ENCODE results near the gene LIMS2. TPM values are rescaled to one million over a fixed set of nuclear protein-coding genes. Genes with fewer than 3 reads are reported as not detected.

Gene LIMS2
- total RNA-seq, 4 donors from 2014 or later, result 86.1 to 111 (median 98.1) TPM

GRCh38 chr2:127589841-127590240 is 85.5 kb downstream of the LIMS2 start:
- WGBS, 2 donors, result 77 to 86% methylated on average over 5 of the region's 5 CpGs
- Histone ChIP-seq H3K27ac (no peak overlapping the region), H3K27me3 (no peaks in the 10 kb centered on the region), H3K36me3 (no peaks in the 10 kb centered on the region), H3K4me1 (peaks cover 0 to 6% (median 0%) of the 10 kb centered on the region in 4 donors), H3K9me3 (no peaks in the 10 kb centered on the region), H3K4me3 (no peak overlapping the region)
- no peak for DNase-seq (ENCODE audit: low spot score in 2 of 2)
- TF ChIP-seq POLR2A (IDR thresholded peaks at IDR 0.05) (no peak), CTCF (IDR thresholded peaks at IDR 0.05) (no peak), EP300 (IDR thresholded peaks at IDR 0.05) (no peak)

GRCh38 chr2:127589358-127589757 is 86.0 kb downstream of the LIMS2 start:
- Histone ChIP-seq H3K36me3 (no peaks in the 10 kb centered on the region), H3K4me1 (peaks cover 0 to 6% (median 0%) of the 10 kb centered on the region in 4 donors), H3K27ac (no peak overlapping the region), H3K9me3 (no peaks in the 10 kb centered on the region), H3K4me3 (no peak overlapping the region), H3K27me3 (no peaks in the 10 kb centered on the region)
- WGBS, 2 donors, result 91% methylated on average over 3 of the region's 3 CpGs
- no peak for DNase-seq (ENCODE audit: low spot score in 2 of 2)
- TF ChIP-seq EP300 (IDR thresholded peaks at IDR 0.05), result no peak
- TF ChIP-seq POLR2A (IDR thresholded peaks at IDR 0.05), result no peak
- TF ChIP-seq CTCF (IDR thresholded peaks at IDR 0.05), result no peak

Other genes with a start within 250 kb of the LIMS2 start
- gene IWS1, start 149.0 kb downstream of the LIMS2 start, total RNA-seq, result 10 to 100 TPM; 28.4 to 42.6 (median 39.6) TPM
- under 1 TPM in 2 of 4 donors, not detected in 2; 0.30 to 0.78 TPM for gene MYO7B, start 139.8 kb downstream of the LIMS2 start, total RNA-seq
- 1 to 10 TPM; 1.1 to 1.6 (median 1.2) TPM for gene GPR17, start 29.4 kb downstream of the LIMS2 start, total RNA-seq
- 10 to 100 TPM; 10.7 to 13.6 (median 12.4) TPM for gene SFT2D3, start 26.0 kb upstream of the LIMS2 start, total RNA-seq
- gene WDR33, start 135.6 kb upstream of the LIMS2 start, total RNA-seq, result 10 to 100 TPM; 42.3 to 46.5 (median 45.1) TPM
- 10 to 100 TPM in 1 of 4 donors, 1 to 10 TPM in 3; 6.1 to 10.7 (median 7.8) TPM for gene POLR2D, start 182.6 kb upstream of the LIMS2 start, total RNA-seq
- gene AMMECR1L, start 210.4 kb upstream of the LIMS2 start, total RNA-seq, result 10 to 100 TPM; 12.9 to 15.1 (median 14.3) TPM

Measured in tibial nerve (tissue), 4 donors.